Activated naive CD4-positive, alpha-beta T cell treated with anti-CD3 and anti-CD28 coated beads, Interleukin-2, amount 50 U/mL, for 72 hours (primary cell): Measurements from ENCODE around the gene PPARA. TPM values are rescaled to one million over a fixed set of nuclear protein-coding genes. Genes with fewer than 3 reads are reported as not detected.
"Not testable (repeated sequence)": the region's sequence is repeated elsewhere in the genome, so short reads cannot be mapped to it uniquely, and the experiment has no call there.

Experiments
- ATAC-seq, 2 donors: fragments of 150-1000 bp; cut with Tn5 transposase; 2 replicates each; pipeline ENCODE4 v1.10.0; 2021; ENCODE audit warnings: mild to moderate bottlenecking in 2 of 2, moderate library complexity in 2 of 2
- DNase-seq, 2 donors: peaks; one replicate each; pipeline ENCODE4 v3.0.0; 2021 to 2022; ENCODE audit warnings: low spot score in 2 of 2
- H3K27ac Mint-ChIP-seq, 2 donors: one replicate each; pipeline ENCODE4 v1.8.0; 2022; ENCODE audit warnings: mild to moderate bottlenecking in 2 of 2, mixed read lengths in 2 of 2
- H3K36me3 Mint-ChIP-seq, 2 donors: one replicate each; pipeline ENCODE4 v1.8.0; 2022; ENCODE audit warnings: mixed read lengths in 2 of 2
- H3K9me3 Mint-ChIP-seq, 2 donors: one replicate each; pipeline ENCODE4 v1.8.0; 2022; ENCODE audit warnings: mixed read lengths in 2 of 2
- total RNA-seq, 2 donors: library from RNA; stranded (reverse); gene quantifications; one replicate each; pipeline ENCODE4 v1.2.3, GENCODE V29; 2022

The PPARA gene
- total RNA-seq, 2 donors from 2014 or later = 10.8 to 13.1 TPM

DNA sequence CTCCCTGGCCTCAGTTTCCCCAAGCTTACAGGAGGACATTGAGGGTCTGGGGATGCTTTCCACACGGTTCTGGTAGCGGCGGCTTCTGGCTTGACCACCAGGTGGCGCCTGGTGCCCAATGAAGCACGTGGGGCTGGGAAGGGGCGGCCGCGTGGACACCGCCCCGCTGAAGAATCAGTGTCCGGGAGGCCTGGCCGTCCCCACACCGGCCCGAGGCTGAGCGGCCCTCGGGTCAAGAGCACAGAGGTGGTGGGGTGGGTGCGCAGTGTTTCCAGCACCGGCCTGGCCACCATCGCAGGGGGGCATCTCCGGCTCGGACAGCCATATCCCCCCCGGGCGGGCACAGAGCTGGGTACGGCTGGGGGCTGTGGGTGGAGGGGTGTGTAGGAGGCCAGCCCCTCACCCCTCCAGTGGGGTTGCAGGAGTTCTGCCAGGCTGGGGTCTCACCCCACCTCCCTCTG, 27.8 kb upstream of the PPARA start:
- DNase-seq (peak; percentile 65 to 75), ATAC-seq (peak; percentile 73 to 87)
- no peaks in the 10 kb centered on the region for H3K9me3 Mint-ChIP-seq
- H3K36me3 Mint-ChIP-seq = no peaks in the 10 kb centered on the region
- no peak overlapping the region for H3K27ac Mint-ChIP-seq

DNA sequence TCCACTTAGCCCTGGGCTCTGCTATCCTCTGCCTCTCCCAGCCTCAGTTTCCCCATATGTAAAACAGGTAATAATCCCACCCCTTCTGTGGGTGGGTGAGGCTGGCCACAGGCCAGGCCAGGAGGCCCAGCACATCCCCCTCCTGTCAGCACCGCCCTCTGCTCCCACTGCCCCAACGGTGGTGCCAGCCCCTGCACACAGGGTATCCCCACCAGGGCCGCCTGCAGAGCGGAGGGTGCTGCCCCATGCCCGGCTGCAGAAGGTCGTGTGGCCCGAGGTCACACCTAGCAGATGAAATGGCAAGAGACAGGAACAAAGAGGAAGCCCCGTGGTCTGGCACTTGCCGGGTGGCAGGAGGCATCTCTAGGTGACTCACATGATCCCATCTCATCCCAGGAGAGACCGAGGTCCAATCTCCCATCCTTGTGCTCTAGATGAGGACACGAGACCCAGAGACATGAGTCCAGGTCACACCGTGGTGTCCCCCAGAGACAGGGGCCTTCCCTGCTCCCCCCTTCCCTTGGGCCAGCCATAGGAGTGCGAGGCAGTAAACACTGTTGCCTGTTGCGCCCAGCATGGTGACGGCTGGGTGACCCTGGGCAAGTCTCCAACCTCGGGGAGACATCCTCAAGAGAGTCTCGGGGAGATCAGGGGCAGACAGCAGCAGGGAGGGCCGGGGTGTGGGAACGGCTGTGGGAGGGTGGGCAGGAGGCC, 27.2 kb upstream of the PPARA start:
- Mint-ChIP-seq H3K9me3 (no peaks in the 10 kb centered on the region), H3K36me3 (no peaks in the 10 kb centered on the region), H3K27ac (no peak overlapping the region)
- DNase-seq (no peak), ATAC-seq (no peak)

DNA sequence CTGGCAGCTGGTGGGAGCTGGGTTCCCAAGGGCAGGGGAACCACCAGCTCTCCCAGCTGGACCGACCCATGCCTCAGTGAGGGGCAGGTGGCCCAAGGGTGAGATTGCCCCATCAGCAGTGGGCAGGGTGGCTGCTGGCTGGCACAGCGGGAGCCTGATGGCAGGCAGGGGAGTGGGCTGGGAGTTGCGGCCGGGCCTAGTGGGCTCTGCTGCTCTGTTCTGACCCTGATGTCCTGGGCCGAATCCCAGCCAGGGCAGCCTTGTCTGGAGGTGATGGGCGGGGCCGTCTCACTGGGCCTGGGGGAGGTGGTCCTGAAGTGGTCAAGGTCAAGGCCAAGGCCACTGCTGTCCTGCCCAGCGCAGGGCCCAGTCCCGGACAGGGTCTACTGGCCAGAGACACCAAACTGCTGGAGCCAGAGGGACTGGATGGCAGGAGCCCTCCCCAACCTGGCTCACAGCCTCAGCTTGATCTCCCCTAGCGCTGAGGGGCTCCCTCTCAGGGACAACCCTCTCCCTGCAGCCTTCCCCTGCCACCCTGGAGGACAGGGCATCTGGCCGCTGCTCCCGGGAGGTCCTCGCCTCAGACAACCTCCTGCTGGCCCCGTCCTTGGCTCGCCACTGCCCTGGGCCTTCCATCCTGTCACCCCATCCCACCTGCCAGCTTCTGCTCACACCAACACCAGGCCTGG, 26.5 kb upstream of the PPARA start:
- H3K36me3 Mint-ChIP-seq = no peaks in the 10 kb centered on the region
- ATAC-seq (no peak), DNase-seq (no peak)
- no peaks in the 10 kb centered on the region for H3K9me3 Mint-ChIP-seq
- no peak overlapping the region for H3K27ac Mint-ChIP-seq

DNA sequence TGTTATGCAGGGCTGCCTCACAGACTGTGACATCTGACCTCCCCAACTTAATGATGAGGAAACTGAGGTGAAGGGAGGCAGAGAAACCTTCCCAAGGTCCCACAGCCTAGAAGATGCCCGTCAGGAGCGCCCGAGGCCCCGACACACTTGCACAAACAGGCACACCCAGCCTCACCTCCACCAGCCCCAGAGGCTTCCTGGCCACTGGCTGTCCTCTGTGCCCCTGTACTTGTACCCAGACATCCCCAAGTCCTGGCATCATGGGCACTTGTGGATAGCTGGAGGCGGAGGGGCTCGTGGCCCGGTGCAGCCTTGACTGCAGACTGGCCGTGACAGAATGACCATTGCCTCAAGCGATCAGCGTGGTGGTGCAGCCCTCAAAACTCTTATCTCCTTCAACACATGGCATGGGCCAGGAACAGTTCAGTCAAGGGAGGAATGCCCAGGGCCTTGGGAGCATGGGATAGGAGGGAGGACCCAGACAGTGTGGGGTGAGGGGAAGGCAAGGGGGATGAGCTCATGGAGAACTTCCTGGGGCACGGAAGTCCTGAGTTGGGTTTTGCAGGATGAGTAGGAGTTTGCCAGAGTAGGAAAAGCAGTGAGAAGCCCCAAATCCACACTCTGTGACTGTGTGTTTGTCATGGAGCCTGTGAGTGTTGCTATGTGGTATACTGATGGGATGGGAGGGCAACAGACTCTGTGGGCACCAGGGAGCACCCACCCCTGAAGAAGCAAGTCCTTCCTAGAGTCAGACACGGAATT, 25.8 kb upstream of the PPARA start:
- Mint-ChIP-seq H3K9me3 (no peaks in the 10 kb centered on the region), H3K36me3 (no peaks in the 10 kb centered on the region), H3K27ac (no peak overlapping the region)
- DNase-seq (no peak), ATAC-seq (no peak)

DNA sequence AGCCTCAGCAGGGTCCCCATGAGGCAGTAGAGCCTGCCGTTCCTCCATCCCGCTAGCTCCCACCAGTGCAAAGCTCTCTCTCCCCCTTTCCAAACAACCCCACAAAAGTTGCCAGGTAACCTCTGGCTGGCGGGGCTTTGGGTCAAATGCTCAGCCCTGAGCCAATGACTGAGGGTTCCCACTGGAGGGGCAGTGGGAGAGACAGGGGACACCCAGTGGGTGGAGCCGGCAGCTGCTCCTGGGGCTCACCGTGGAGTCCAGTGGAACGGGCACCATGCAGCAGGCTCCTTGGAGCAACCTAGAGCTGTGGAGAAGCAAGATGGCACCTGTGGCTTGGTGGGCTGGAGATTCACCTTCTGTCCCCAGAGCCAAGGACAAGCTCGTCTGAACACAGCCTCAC, 25.0 kb upstream of the PPARA start:
- Mint-ChIP-seq H3K27ac (no peak overlapping the region), H3K36me3 (no peaks in the 10 kb centered on the region), H3K9me3 (no peaks in the 10 kb centered on the region)
- DNase-seq (no peak), ATAC-seq (no peak)

DNA sequence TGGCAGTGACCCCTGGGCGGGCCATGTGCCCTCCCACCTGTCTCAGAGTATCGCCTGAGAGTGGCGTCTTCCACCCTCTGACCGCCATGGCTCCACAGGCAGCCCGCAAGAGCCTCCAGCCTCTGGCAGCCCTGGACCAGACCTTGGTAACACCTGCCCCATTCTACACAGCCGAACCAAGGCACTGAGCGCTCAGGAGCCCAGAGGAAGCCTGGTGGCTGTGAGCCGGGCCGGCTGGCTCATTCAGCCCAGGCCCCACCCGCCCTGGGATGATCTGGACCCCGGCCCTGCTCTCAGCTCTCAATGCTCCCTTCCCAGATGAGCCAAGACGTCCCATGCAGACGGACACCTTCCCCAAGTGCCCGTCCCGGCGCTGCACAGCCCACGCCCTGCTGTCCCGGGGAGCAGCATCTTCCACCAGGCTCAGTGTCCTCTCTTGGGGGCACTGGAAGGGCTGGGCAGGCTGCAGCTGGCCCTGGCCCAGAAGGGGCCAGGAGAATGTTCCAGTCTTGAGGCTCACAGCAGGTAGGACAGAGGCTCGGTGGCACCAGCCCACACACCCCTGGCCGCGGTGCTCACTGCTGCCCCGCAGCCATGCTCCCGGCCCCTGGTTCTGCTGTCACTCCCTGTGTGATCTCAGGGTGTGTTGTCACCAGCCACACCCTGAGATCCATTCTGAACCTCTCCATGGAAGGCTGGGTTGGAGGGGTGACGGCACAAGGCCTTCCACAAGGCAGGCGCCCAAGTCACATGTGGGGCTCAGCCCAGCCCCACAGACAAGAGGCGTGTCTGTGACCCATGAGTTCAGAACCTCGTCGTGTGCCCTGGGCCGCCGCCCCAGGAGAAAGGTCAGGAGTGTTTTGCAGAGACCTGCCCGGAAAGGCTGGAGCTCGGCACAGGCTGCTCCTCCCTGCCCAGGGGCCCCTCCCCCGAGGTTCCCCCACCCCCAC, 24.2 kb upstream of the PPARA start:
- Mint-ChIP-seq H3K27ac (no peak overlapping the region), H3K9me3 (no peaks in the 10 kb centered on the region), H3K36me3 (no peaks in the 10 kb centered on the region)
- no peak for DNase-seq
- no peak for ATAC-seq

DNA sequence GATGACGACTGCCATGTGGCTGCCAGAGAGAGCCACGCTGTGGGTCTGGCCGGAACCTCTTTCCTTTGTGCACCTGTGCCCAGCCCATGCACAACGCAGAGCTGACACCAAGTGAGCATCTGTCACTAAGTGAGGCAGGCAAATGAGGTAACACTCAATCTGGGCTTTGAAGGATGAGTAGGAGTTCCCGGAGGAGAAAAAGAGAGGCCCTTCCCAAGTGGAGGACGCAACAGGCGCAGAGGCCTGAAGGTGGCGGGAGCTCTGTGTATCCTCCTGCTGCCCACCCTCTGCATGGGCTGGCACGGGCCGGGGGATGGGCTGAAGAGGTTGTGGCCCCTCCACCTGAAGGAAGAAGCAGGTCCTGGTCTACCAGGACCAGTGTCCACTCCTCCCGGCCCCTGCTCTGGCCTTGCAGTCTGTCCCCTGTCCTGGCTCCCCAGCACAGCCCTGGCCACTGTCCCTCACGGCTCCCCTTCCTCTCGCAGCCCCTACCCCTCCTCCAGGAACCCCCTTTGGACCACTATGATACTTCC, 23.4 kb upstream of the PPARA start:
- DNase-seq = no peak
- no peak for ATAC-seq
- Mint-ChIP-seq H3K9me3 (no peaks in the 10 kb centered on the region), H3K27ac (no peak overlapping the region), H3K36me3 (no peaks in the 10 kb centered on the region)

DNA sequence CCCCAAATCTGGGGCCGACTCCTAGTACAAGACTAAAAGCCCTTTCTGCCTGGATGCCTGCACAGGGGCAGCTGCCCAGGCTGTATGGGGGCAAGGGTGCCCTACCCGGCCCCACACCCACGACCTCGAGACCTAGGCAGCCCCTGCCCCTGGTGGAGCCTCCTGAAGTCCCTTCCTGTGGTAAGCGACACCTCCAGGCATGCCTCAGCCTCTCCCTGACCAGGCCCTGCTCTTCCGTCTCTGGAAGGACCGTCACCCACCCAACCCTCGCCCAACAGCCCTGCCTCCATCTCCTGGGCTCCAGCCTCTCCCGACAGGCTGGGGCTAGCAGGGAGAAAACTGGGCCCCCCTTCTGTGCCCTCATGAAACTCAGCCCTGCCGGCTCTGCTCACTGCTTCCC, 22.8 kb upstream of the PPARA start:
- H3K9me3 Mint-ChIP-seq = no peaks in the 10 kb centered on the region
- H3K27ac Mint-ChIP-seq = no peak overlapping the region
- no peaks in the 10 kb centered on the region for H3K36me3 Mint-ChIP-seq
- ATAC-seq = no peak
- DNase-seq = no peak

DNA sequence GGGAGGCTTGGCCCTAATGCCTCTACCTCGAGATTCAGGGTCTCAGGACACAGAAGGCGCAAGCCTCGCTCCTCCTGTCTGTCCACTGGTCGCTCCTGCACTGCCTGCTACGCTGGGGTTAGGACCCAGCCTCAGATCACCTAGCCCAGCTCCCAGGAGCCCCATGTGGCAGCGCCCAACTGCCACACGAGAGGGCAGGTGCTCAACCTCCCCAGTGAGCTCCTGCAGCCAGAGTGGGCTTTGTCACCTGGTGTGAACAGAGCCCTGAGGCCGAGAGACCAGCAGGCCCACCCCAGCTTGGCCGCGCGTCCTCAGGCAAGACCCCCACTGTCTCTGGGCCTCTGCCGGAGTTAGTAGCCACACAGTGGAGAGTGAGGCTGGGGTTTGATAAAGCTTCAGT, 21.7 kb upstream of the PPARA start:
- ATAC-seq = no peak
- H3K27ac Mint-ChIP-seq = no peak overlapping the region
- no peaks in the 10 kb centered on the region for H3K9me3 Mint-ChIP-seq

DNA sequence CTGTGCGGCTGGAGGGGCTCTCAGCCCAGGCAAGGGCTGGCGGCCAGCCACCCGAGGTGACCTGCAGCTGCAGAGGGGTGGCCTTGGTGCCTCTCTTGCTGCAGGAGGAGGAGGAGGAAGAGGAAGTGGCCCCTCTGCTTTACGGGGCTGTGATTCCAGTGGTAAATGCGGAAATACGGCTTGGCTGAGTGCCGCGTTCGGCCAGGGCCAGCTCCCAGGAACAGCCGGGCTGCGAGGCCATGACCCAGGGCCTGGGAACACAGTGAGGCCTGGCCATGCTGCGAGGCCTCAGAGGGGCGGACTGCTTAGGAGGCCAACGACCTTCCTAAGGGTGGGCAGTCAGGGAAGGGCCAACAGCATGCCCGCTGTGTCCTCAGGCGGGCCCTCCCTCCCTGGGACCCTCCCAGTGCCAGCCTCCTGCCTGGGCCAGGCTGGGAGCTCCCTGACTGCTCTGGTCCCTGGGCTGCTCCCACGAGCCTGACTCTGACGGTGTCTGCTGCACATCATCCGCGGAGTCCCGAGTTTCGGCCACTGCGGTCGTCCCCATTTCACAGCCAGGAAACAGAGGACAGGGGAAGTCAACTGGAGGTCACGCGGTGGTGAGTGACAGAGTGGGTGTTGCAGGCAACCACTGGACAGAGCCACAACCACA, 20.8 kb upstream of the PPARA start:
- H3K27ac Mint-ChIP-seq = no peak overlapping the region
- H3K9me3 Mint-ChIP-seq = no peaks in the 10 kb centered on the region
- ATAC-seq (no peak), DNase-seq (no peak)
- H3K36me3 Mint-ChIP-seq = no peaks in the 10 kb centered on the region

More for the DNA sequence above, 21.7 kb upstream of the PPARA start:
- no peak for DNase-seq
- no peaks in the 10 kb centered on the region for H3K36me3 Mint-ChIP-seq

DNA sequence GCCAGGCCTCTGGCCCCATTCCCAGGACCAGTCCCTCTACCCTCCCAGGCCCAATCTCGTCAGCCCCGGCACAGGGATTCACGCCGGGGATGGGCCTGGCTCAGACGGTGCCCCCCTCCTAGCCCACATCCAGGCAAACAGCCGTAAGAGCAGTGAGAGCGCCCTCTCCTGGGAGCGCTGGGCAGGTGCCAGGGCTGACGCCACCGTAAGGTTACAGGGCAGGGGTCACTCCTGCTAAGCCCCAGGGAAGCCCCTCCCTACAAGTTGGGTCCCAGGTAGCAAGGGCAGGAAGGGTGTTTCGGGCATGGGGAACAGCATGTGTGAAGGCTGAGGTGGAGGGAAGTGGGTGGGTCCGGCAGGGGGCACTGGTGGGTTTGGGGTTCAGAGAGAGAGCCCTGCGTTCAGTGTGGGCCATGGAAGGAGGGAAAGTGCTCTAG, 19.2 kb upstream of the PPARA start:
- DNase-seq (no peak), ATAC-seq (no peak)
- H3K36me3 Mint-ChIP-seq = no peaks in the 10 kb centered on the region
- no peak overlapping the region for H3K27ac Mint-ChIP-seq
- no peaks in the 10 kb centered on the region for H3K9me3 Mint-ChIP-seq

DNA sequence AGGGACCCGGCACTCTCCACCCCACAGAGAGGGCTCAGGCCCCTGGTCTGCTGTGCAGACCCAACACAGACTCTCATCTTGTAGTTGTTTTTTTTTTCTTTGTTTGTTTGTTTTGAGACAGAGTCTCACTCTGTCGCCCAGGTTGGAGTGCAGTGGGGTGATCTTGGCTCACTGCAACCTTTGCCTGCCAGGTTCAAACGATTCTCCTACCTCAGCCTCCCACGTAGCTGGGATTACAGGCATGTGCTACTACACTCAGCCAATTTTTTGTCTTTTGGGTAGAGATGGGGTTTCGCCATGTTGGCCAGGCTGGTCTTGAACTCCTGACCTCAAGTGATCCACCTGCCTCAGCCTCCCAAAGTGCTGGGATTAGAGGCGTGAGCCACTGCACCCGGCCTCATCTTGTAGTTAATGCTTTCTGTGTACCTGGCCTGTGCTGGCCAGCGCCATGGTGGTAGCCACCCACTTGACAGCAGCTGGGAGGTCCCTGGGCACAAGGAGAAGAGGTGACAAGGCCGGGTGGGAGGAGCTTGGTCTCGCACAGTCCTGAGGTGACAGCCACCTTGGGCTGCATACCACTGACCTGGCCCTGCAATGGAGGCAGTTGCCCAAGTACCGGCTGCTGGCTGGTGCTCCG, 18.0 kb upstream of the PPARA start:
- H3K27ac Mint-ChIP-seq, H3K36me3 Mint-ChIP-seq, DNase-seq, H3K9me3 Mint-ChIP-seq, ATAC-seq: not testable (repeated sequence)

DNA sequence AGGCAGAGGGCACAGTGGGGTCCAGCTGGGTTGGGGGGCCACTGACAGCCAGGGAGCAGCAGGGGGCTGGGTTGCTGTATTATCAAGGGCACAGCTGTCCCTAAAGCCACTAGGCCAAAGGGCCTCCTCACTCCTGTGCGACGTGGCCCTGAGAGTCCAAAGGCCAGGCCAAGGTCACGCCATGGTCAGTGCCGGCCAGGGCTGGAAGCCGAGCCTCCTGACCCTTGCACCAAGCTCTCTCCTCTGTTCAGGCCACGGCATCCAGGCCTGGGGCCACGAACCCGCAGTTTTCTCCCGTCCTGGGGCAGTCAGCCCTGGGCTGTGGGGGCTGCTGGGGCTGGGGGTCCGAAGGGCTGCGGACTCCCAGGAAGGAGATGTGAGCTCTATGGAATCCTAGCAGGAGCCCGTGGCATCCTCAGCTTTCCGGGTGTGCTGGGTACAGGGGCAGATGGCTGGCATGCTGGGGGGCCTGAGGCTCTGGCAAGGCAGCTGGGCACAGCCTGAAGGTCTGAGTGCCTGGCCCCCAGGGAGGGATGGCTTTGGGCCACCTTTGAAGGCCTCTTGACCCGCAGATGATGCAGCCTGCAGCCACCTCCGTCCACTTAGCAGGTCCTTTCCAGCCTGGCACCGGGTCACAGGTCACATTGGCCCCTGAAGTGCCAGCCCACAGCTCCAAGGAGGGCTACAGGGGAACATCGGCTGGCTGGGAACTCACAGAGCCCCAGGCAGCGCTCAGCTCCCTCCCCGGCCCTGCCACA, 17.3 kb upstream of the PPARA start:
- Mint-ChIP-seq H3K36me3 (no peaks in the 10 kb centered on the region), H3K9me3 (no peaks in the 10 kb centered on the region), H3K27ac (no peak overlapping the region)
- DNase-seq (no peak), ATAC-seq (no peak)

DNA sequence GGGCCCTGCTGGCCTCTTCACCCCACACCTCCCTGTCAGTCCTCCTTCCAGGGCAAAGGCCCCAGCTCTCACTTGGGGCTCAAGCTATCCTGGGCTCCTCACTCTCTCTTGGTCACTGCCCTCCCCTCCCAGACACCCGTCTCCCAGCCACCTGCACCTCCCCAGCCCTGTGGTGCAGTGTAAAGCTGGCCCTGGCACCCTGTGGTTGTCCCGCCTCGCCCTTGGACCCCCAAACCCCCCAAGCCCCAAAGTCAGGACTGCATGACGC, 16.8 kb upstream of the PPARA start:
- H3K36me3 Mint-ChIP-seq = no peaks in the 10 kb centered on the region
- no peaks in the 10 kb centered on the region for H3K9me3 Mint-ChIP-seq
- ATAC-seq = no peak
- no peak for DNase-seq
- H3K27ac Mint-ChIP-seq = no peak overlapping the region

DNA sequence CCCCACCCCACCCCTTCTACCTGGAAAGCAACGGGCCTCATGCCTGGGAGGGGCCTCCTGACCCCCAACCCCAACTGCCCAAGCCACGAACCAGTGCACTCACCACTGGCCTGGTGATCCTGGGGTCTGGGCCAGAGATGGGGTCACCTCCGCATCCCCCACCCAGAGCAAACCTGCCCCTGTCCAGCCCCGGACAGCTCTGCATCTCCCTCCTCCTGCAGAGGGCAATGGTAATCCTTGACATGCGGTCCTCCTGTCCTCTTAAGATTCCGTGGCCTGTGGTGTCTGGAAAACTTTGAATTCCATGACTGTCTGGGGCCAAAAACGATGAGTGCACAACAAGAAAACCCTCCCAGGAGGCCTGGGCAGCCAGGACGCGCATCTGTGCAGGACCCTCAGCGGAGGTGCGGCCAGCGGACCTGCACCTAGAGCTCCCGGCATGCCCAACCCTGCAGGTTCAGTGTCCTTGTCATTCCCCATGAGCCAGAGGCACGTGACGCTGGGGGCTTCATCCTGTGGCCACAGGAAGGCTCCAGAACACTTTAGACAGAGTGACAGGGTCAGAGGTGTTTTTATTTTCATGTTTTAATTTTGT, 16.1 kb upstream of the PPARA start:
- DNase-seq (no peak), ATAC-seq (no peak)
- no peak overlapping the region for H3K27ac Mint-ChIP-seq
- H3K9me3 Mint-ChIP-seq = no peaks in the 10 kb centered on the region
- H3K36me3 Mint-ChIP-seq = no peaks in the 10 kb centered on the region
